ENCODE data around the gene MCM5.

GRCh38 chr22:35445933-35446332, 46.0 kb downstream of the MCM5 start:
- TF ChIP-seq CTCF (CRISPR knock-in tag; IDR thresholded peaks at IDR 0.05) (no peak), USF2 (IDR thresholded peaks at IDR 0.05; ENCODE audit: low read depth, low read length) (no peak), USF2 (CRISPR knock-in tag; IDR thresholded peaks at IDR 0.05; ENCODE audit: borderline replicate concordance) (no peak), ADNP (CRISPR knock-in tag; IDR thresholded peaks at IDR 0.05) (no peak), POLR2AphosphoS5 (IDR thresholded peaks at IDR 0.05; ENCODE audit: low read depth, low read length) (no peak), REST (IDR thresholded peaks at IDR 0.05; ENCODE audit: borderline replicate concordance in 1 of 2, low read depth in 1 of 2, low read length in 2 of 2) (no peak), BRF2 (CRISPR knock-in tag; IDR thresholded peaks at IDR 0.05) (no peak), ZNF709 (CRISPR knock-in tag; IDR thresholded peaks at IDR 0.05) (no peak), MAX (IDR thresholded peaks at IDR 0.05) (no peak), NONO (IDR thresholded peaks at IDR 0.05) (no peak), NONO (CRISPR knock-in tag; conservative IDR thresholded peaks at IDR 0.05) (no peak), ZFX (CRISPR knock-in tag; IDR thresholded peaks at IDR 0.05; ENCODE audit: low read depth) (no peak), ZEB1 (IDR thresholded peaks at IDR 0.05; ENCODE audit: insufficient replicate concordance, low read depth) (no peak), CBFB (CRISPR knock-in tag; IDR thresholded peaks at IDR 0.05) (no peak)

Data from HepG2 (cell line).